KMS-11 (cell line): ENCODE measurements around the gene RAB33B.

Source experiments
- H2AFZ ChIP-seq: fragments of 200-600 bp; sonication (generic); 2 replicates; pipeline ENCODE4 v1.6.1; 2016; ENCODE audit warnings: antibody characterized with exemption, mixed run types, low read depth
- H3K27ac ChIP-seq: fragments of 200-600 bp; sonication (generic); 2 replicates; pipeline ENCODE4 v1.6.1; 2016; ENCODE audit warnings: mild to moderate bottlenecking, mixed run types
- H3K27me3 ChIP-seq: fragments of 200-600 bp; sonication (generic); 2 replicates; pipeline ENCODE4 v1.6.1; 2017; ENCODE audit warnings: mild to moderate bottlenecking, low read depth, mixed run types, moderate library complexity; ENCODE audit not compliant: insufficient read depth
- H3K36me3 ChIP-seq: fragments of 200-600 bp; sonication (generic); 2 replicates; pipeline ENCODE4 v1.6.1; 2017; ENCODE audit warnings: mild to moderate bottlenecking, mixed run types; ENCODE audit not compliant: insufficient read depth
- H3K4me1 ChIP-seq: fragments of 200-600 bp; sonication (generic); 2 replicates; pipeline ENCODE4 v1.6.1; 2016; ENCODE audit warnings: mild to moderate bottlenecking, low read depth, mixed run types; ENCODE audit not compliant: poor library complexity, severe bottlenecking
- H3K4me2 ChIP-seq: fragments of 200-600 bp; sonication (generic); 2 replicates; pipeline ENCODE4 v1.7.0; 2016; ENCODE audit warnings: mild to moderate bottlenecking, mixed run types
- H3K4me3 ChIP-seq: fragments of 200-600 bp; sonication (generic); IDR thresholded peaks from 2 replicates; pipeline ENCODE4 v1.6.1; 2017; ENCODE audit warnings: low read depth, low read length, mixed read lengths; ENCODE audit not compliant: insufficient read depth
- H3K79me2 ChIP-seq: fragments of 200-600 bp; sonication (generic); 2 replicates; pipeline ENCODE4 v1.6.1; 2016; ENCODE audit warnings: low read depth, mixed run types; ENCODE audit not compliant: insufficient read depth
- H3K9ac ChIP-seq: fragments of 200-600 bp; sonication (generic); 2 replicates; pipeline ENCODE4 v1.6.1; 2016; ENCODE audit warnings: mild to moderate bottlenecking, mixed run types
- H4K20me1 ChIP-seq: fragments of 200-600 bp; sonication (generic); 2 replicates; pipeline ENCODE4 v1.6.1; 2016; ENCODE audit warnings: mild to moderate bottlenecking, mixed run types; ENCODE audit not compliant: insufficient read depth
- CTCF ChIP-seq: fragments of 200-600 bp; sonication (generic); conservative IDR thresholded peaks from 2 replicates; pipeline ENCODE4 v1.6.1; 2017; ENCODE audit warnings: low read depth, mild to moderate bottlenecking, antibody characterized with exemption, low read length, moderate library complexity, mixed read lengths

The RAB33B gene

GRCh38 chr4:139522457-139522856, 68.5 kb downstream of the RAB33B start:
- no peak overlapping the region for H3K4me3 ChIP-seq
- TF ChIP-seq CTCF, result peak; percentile 56
- peaks cover 4% of the 10 kb centered on the region; the same call in 1 of the 2 replicates for H3K79me2 ChIP-seq
- no peak overlapping the region for H2AFZ ChIP-seq
- no peaks in the 10 kb centered on the region for H3K36me3 ChIP-seq
- peak overlapping the region; percentile 20; the same call in 1 of the 2 replicates for H3K9ac ChIP-seq
- peak overlapping the region; percentile 56 for H3K4me2 ChIP-seq
- H3K27ac ChIP-seq, result peak overlapping the region; percentile 76
- H3K4me1 ChIP-seq, result peaks cover 77% of the 10 kb centered on the region
- no peaks in the 10 kb centered on the region for H3K27me3 ChIP-seq
- no peaks in the 10 kb centered on the region for H4K20me1 ChIP-seq

- peak overlapping the region; percentile 56 for H3K4me2 ChIP-seq
- peak overlapping the region; percentile 76 for H3K27ac ChIP-seq
- peaks cover 83% of the 10 kb centered on the region for H3K4me1 ChIP-seq
- no peak for TF ChIP-seq CTCF
- no peaks in the 10 kb centered on the region for H3K36me3 ChIP-seq
- H4K20me1 ChIP-seq, result no peaks in the 10 kb centered on the region
- H3K79me2 ChIP-seq, result peaks cover 4% of the 10 kb centered on the region; the same call in 1 of the 2 replicates
- no peak overlapping the region for H2AFZ ChIP-seq
- no peak overlapping the region for H3K9ac ChIP-seq
- H3K27me3 ChIP-seq, result no peaks in the 10 kb centered on the region
- no peak overlapping the region for H3K4me3 ChIP-seq
Measured at GRCh38 chr4:139523076-139523475, 69.2 kb downstream of the RAB33B start.

GRCh38 chr4:139524062-139524631, 70.2 kb downstream of the RAB33B start:
- H3K27ac ChIP-seq, result peak overlapping the region; percentile 76
- no peaks in the 10 kb centered on the region for H3K36me3 ChIP-seq
- no peaks in the 10 kb centered on the region for H4K20me1 ChIP-seq

GRCh38 chr4:139525414-139525813, 71.5 kb downstream of the RAB33B start:
- Histone ChIP-seq H2AFZ (no peak overlapping the region), H3K4me3 (no peak overlapping the region), H4K20me1 (no peaks in the 10 kb centered on the region), H3K27me3 (no peaks in the 10 kb centered on the region), H3K27ac (peak overlapping the region; percentile 18; the same call in 1 of the 2 replicates), H3K36me3 (no peaks in the 10 kb centered on the region), H3K9ac (no peak overlapping the region), H3K4me2 (peak overlapping the region; percentile 56), H3K79me2 (peaks cover 4% of the 10 kb centered on the region; the same call in 1 of the 2 replicates), H3K4me1 (peaks cover 100% of the 10 kb centered on the region)
- no peak for TF ChIP-seq CTCF

More at GRCh38 chr4:139524062-139524631, 70.2 kb downstream of the RAB33B start:
- Histone ChIP-seq H3K4me3 (no peak overlapping the region), H3K79me2 (peaks cover 4% of the 10 kb centered on the region; the same call in 1 of the 2 replicates), H3K4me1 (peaks cover 93% of the 10 kb centered on the region), H3K9ac (peak overlapping the region; percentile 10; the same call in 1 of the 2 replicates), H2AFZ (no peak overlapping the region), H3K4me2 (peak overlapping the region; percentile 56), H3K27me3 (no peaks in the 10 kb centered on the region)
- no peak for TF ChIP-seq CTCF
